HT1080 (cell line): ENCODE results near the gene PDZD2. TPM values are rescaled to one million over a fixed set of nuclear protein-coding genes. Genes with fewer than 3 reads are reported as not detected.
"Not testable (repeated sequence)": the region's sequence is repeated elsewhere in the genome, so short reads cannot be mapped to it uniquely, and the experiment has no call there.

ENCODE experiments used
- DNase-seq: peaks from one replicate; pipeline ENCODE4 v3.0.0-alpha.2; 2015; ENCODE audit warnings: low read depth
- total RNA-seq: library from RNA; depleted of rRNA; stranded (reverse); fragments of >200 nt; shearing (Covaris generic); gene quantifications from 2 replicates; pipeline ENCODE4 v1.2.3, GENCODE V29; 2014

Gene PDZD2
- total RNA-seq, 1 experiment from 2014 or later: 1.1 TPM

DNA sequence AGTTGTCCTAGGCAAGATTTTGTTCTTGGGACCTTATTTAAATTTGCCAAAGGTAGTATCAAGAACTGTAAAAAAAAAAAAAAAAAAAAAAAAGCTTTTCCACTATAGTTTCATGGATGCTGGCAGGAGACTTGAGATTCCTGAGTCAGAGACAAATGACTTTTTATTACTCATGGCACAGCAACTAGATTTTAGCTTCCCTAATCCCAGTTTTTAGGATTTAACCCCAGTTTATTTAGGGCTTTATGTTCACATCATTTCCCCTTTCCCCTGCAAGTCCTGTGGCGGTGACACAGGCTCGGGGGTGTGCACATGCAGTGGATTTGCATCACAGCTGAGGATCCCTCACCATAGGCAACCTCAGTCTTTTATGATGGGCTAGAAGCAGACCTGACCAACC, 390.3 kb downstream of the PDZD2 start:
- DNase-seq: peak; percentile 87

- DNase-seq: no peak
Observed at GRCh38 chr5:32029781-32030180, 390.9 kb downstream of the PDZD2 start.

- peak; percentile 79 for DNase-seq
Observed at GRCh38 chr5:32030222-32030621, 391.3 kb downstream of the PDZD2 start.

- DNase-seq: no peak
Observed at GRCh38 chr5:32030686-32031085, 391.8 kb downstream of the PDZD2 start.

DNA sequence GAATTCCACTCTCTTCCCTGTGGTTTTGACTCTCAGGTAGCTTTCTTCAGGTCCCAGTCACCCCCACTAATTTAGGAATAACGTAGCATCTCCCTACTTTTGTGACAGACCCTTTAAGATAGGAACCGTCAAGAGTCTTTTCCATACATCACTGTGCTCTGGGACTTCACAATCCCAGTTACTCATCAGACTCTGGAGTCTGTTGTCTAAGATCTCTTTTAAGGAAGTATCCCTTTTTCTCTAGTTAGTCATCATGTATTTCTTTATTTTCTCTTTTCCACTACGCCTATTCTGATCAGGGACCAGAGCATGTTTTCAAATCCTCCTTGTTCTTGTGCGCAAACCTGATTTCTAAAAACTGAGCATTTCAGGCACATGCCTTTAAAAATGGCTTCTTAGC, 392.2 kb downstream of the PDZD2 start:
- peak; percentile 38 for DNase-seq

DNA sequence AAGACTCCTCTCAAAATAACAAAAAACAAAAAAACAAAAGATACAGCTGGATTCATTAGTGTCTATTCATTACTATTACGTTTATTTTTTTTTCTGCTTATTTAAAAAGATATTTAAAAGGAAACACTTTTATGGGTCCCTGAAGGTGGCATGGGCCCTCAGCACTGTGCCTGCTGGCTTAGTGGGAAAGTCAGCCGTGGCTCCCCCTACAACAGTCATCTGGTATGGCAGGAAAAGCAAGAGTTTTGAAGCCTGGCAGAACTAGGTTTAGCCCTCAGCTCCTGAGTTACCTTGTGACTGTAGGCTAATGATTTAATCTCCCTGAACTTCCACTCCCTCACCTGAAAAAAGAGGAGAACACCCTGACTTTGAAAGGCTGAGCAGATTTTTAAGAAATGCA, 399.6 kb downstream of the PDZD2 start:
- no peak for DNase-seq

DNA sequence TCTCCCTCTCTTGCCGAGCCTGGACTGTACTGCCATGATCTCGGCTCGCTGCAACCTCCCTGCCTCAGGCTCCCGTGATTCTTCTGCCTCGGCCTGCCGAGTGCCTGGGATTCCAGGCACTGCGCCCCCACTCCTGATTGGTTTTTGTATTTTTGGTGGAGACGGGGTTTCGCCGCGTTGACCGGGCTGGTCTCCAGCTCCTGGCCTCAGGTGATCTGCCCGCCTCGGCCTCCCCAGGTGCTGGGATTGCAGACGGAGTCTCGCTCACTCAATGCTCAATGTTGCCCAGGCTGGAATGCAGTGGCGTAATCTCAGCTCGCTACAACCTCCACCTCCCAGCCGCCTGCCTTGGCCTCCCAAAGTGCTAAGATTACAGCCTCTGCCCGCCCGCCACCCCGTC, 400.2 kb downstream of the PDZD2 start:
- DNase-seq: not testable (repeated sequence)

GRCh38 chr5:32039601-32040000, 400.7 kb downstream of the PDZD2 start:
- not testable (repeated sequence) for DNase-seq

DNA sequence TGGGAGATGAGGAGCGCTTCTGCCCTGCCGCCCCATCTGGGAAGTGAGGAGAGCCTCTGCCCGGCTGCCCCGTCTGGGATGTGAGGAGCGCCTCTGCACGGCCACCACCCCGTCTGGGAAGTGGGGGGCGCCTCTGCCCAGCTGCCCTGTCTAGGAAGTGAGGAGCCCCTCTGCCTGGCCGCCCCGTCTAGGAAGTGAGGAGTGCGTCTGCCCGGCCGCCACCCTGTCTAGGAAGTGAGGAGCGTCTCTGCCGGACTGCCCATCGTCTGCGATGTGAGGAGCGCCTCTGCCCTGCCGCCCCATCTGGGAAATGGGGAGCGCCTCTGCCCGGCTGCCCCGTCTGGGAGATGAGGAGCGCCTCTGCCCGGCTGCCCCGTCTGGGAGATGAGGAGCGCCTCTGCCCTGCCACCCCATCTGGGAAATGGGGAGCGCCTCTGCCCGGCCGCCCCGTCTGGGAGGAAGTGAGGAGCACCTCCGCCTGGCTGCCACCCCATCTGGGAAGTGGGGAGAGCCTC, 401.3 kb downstream of the PDZD2 start:
- DNase-seq: not testable (repeated sequence)

DNA sequence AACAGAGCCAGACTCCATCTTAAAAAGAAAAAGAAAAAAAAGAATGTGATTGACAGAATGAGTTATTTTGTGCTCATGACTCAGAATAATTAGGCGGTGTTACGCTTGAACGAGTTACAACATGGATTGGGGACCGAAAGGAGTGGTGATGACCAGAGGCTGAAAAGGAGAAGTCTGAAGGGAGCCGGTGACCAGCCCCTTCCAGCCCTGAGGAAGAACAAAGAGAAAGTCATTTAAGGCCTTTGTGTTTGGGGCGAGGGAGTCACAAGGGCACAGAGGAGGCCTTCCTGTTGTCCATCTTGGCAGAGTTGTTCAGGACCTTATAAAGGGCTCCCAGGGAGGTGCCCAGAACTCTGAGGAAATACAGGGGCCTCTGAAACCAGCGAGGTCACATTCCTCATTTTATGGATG, 403.6 kb downstream of the PDZD2 start:
- DNase-seq: no peak

DNA sequence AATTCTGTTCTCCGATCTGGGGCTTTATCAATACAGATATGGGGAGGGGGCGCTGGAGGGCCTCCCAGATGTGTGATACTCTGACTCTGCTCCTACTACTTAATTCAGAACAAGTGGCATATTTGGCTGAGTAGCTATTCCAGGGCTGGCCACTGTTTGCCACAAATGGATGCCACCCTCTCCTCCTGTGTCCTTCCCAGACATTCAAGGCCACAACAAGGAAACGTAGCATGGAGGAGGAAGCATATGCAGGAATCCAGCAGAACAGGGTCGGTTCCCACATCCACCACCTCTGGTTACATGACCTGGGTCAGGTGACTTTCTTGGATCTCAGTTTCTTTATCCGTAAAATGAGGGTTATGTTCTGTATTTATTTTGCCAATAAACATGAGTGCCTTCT, 404.2 kb downstream of the PDZD2 start:
- no peak for DNase-seq

DNA sequence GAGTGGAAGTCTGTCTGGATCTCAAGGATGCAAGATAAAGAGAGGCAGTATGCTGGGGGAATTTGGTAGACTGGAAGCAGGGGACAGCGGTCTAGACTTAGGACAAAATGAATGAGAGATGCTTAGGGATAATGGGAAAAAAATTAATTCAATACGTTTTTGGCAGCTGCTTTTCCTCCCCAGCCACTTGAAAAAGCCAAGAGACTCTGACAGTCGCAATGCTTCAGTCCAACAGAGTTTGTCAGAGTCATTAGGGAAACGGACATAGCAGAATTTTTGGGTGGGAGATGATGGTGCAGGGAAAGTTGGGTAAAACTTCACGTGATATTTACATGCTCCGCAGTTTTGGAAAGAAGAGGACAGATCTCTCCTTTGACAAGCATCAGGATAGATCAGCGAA, 405.5 kb downstream of the PDZD2 start:
- DNase-seq: no peak

DNA sequence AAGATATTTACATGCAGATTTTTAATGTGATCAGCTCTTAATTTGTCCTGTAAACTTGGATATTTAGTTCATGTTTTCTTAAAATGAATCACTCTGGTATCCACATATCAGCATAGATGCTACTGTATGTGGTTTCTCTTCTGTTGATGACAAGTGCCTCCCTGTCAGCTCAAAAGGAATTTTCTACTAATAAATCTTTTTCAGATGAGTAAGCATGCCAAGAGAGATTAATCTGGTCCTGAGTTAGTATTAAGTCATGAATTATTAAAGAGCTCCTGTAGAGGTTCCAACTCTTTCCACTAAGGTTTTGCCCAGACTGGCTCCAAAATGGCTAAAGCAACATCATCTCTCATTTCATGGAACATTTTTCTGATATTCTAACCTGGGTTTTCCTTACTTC, 406.0 kb downstream of the PDZD2 start:
- peak; percentile 87 for DNase-seq

GRCh38 chr5:32047056-32047455, 408.1 kb downstream of the PDZD2 start:
- DNase-seq: no peak

- DNase-seq: no peak
Observed at GRCh38 chr5:32051796-32052195, 412.9 kb downstream of the PDZD2 start.

DNA sequence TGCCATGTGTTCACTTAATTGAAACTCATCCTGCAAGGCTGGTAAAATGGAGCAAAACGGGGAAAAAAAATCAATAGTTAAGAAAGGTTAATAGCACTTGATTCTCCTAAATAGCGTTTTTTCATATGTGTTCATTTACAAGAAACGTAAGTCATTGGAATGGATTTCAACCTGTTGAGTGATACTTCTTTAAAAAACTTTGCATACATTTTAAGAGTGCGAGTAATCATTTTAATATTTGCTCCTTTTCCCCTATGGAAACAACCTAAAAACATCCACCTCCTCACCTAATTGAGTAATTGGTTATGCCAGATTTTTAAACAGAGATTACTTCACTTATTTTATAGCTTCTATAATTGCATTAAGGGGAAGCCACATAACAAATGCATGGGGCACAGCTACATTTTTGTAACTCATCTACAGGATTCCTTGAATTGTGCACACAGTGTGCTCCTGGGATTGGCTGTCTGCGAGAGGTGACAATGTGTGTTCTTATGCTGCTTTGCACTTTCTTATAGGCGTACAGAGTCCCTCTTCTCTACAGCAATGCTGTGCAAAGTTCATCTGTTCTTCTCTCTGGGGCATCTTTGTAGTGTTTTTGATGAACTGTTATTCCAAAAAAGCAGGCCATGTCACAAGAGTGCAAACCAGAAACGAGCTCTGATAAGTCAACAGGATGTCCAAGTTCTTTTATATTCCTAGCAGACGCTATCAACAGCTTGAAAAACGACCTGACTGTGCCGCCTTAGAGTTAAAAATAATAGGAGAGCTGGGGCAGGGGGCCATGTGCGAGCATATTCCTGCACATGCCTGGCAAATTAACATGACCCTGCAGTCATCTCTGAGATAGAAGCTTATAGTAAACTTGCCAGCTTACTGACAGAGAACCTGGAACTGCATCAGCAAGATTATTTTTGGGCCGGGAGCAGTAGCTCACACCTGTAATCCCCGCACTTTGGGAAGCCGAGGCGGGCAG, 417.2 kb downstream of the PDZD2 start:
- DNase-seq: no peak

DNA sequence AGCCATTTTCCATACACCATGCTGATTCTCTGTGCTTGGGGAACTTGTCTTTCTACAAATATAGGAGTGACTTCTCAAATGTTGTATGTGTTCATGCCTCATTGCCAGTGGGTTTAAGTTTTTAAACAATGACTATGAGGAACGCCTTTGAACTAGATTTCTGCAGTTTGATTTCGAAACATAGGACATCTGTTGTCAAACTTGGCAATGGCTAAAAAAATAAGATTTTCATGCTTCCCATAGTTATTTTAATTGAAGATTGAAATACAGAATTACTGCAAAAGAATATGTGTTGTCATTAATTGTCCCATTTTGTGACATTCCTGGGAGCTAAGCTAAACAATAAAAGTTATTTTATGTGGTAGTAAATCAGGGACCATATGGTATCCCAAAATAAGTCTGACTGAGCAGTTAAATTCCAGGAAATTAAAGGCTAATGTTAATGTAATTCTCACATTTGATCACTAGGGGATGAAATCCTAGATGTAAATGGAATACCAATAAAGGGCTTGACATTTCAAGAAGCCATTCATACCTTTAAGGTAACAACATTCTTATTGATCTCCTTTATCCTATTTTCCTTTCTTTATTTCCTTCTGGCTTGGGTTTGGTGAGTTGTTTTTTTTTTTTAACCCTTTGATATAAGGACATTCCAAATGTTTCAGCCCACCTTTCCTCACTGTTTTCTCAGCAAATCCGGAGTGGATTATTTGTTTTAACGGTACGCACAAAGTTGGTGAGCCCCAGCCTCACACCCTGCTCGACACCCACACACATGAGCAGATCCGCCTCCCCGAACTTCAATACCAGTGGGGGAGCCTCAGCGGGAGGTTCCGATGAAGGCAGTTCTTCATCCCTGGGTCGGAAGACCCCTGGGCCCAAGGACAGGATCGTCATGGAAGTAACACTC, 418.5 kb downstream of the PDZD2 start:
- no peak for DNase-seq

- DNase-seq: peak; percentile 48
Observed at GRCh38 chr5:32058101-32058500, 419.2 kb downstream of the PDZD2 start.

DNA sequence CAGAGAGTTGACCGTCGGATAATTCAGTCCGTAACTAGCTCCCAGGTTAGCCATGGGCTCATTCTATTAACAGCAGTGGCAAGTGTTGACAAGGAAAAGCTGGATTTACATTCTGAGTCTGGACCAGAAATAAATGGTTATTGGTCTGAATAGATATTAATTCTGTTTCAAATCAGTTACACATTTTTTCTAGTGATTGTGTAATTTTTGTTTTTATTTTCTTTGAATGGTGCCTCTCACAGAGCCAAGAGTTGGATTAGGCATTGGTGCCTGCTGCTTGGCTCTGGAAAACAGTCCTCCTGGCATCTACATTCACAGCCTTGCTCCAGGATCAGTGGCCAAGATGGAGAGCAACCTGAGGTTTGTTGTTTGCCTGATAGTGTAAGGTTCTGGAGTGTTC, 420.1 kb downstream of the PDZD2 start:
- no peak for DNase-seq

- peak; percentile 74 for DNase-seq
Observed at GRCh38 chr5:32059761-32060530, 421.0 kb downstream of the PDZD2 start.

GRCh38 chr5:32061236-32061635, 422.3 kb downstream of the PDZD2 start:
- no peak for DNase-seq
